ENCODE measurements around the gene NLRP9. TPM values are rescaled to one million over a fixed set of nuclear protein-coding genes. Genes with fewer than 3 reads are reported as not detected.

NLRP9 gene
- total RNA-seq, 1 experiment from 2014 or later, result not detected

GRCh38 chr19:55704494-55705245, 33.5 kb downstream of the NLRP9 start:
- no peak for DNase-seq (ENCODE audit: extremely low read depth, low read depth)

- DNase-seq (ENCODE audit: extremely low read depth, low read depth), result peak; percentile 14
These were observed 34.4 kb downstream of the NLRP9 start for GRCh38 chr19:55703790-55704215.

- DNase-seq (ENCODE audit: extremely low read depth, low read depth), result no peak
These were observed 36.0 kb downstream of the NLRP9 start for GRCh38 chr19:55702131-55702627.

- no peak for DNase-seq (ENCODE audit: extremely low read depth, low read depth)
These were observed 37.4 kb downstream of the NLRP9 start for GRCh38 chr19:55700813-55701212.

- DNase-seq (ENCODE audit: extremely low read depth, low read depth), result no peak
These were observed 39.0 kb downstream of the NLRP9 start for GRCh38 chr19:55699221-55699620.

DNA sequence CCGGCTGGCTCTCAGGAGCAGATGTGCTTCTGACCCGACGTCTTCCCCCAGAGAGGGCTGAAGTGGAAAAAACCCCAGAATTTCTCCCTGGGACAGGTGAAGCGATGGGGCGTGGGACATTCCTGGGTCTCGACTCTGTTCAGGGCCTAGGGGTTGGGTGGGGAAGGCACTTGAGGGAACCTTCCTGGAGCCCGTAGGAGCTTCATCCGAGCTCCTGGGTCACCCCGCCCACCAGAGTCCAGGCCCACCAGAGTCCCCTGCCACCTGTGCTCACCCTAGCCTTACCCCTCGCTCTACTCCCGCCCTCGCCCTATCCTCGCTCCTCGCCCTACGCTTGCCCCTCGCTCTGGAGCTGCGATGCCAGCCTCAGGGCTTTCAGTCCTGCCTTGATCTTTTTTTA, 39.9 kb downstream of the NLRP9 start:
- DNase-seq (ENCODE audit: extremely low read depth, low read depth), result no peak

- DNase-seq (ENCODE audit: extremely low read depth, low read depth), result no peak
These were observed 40.5 kb downstream of the NLRP9 start for GRCh38 chr19:55697698-55698097.

- DNase-seq (ENCODE audit: extremely low read depth, low read depth), result no peak
These were observed 41.1 kb downstream of the NLRP9 start for GRCh38 chr19:55697069-55697440.

- DNase-seq (ENCODE audit: extremely low read depth, low read depth), result no peak
These were observed 41.7 kb downstream of the NLRP9 start for GRCh38 chr19:55696301-55697068.

DNA sequence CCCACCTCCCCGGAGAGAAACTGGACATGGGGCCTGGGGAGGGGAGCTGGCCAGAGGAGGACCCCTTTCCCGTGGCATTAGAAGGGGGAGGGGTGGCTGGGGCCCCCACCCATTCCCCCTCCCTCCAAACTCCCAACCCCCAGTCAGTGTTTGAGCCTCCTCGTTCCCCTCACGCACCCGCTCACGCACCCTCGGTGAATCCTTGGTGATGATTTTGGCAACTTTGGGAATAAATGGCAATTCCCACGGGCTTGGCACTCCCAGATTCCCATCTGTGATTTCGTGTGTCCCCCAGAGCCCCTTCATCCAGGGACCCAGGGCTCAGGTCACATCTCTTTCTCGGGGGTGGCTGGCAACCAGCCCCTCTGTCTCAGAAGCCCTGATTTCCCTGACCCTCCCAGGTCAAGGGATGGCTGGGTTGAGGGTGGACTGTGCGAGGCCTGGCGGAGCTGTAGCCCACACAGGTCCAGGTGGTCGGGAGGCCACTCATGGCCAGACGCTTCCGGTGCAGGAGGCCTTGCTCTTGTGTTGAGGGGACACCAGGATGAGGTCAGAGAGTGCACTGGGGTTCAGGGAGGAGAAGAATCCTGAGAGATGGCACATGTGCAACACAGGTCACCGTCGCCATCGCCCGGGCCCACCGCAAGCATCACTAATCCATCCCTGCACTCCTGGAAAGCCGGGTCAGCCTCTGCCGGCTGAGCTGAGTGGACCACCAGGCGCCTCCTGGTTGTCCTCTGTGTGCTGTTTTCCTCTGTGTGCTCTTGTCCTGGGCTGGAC, 42.5 kb downstream of the NLRP9 start:
- no peak for DNase-seq (ENCODE audit: extremely low read depth, low read depth)

DNA sequence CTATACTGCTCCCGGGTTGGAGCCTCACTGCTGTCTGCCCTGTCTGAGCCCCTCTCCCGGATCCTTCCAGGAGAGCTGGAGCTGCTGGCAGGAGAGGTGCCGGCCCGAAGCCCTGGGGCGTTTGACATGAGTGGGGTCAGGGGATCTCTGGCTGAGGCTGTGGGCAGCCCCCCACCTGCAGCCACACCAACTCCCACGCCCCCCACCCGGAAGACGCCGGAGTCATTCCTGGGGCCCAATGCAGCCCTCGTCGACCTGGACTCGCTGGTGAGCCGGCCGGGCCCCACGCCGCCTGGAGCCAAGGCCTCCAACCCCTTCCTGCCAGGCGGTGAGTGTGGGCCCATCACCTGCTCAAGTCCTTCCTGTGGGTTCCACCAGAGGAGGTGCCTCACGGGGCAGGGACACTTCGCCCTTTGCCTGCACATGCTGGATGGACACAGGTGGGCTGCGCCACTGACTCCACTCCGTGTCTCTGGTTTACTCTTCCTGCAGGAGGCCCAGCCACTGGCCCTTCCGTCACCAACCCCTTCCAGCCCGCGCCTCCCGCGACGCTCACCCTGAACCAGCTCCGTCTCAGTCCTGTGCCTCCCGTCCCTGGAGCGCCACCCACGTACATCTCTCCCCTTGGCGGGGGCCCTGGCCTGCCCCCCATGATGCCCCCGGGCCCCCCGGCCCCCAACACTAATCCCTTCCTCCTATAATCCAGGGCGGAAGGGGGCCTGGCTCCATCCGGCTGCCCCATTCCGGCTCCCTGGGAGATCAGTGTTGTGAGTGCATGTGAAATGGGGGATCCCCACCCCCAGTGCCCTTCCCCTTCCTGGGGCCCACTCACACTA, 43.3 kb downstream of the NLRP9 start:
- no peak for DNase-seq (ENCODE audit: extremely low read depth, low read depth)

DNA sequence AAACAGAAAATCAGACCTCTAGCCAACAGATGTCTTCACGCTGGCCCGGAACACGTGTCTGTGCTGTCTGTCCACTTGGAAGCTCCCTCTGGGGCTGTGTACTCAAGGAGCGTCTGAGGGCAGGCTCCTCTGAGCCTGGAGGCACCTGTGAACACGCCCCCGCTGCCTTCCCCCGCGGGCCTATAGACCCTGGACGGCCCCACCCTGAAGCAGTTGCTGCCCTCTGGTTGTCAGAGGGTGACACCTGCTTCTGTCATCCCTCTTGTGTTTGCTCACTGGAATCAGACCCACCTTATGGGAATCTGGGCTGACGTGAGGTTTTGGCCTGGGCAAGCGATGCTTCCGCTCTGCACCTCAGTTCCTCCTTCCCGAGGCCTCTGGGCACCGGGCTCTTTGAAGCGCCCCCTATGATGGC, 44.0 kb downstream of the NLRP9 start:
- no peak for DNase-seq (ENCODE audit: extremely low read depth, low read depth)

DNA sequence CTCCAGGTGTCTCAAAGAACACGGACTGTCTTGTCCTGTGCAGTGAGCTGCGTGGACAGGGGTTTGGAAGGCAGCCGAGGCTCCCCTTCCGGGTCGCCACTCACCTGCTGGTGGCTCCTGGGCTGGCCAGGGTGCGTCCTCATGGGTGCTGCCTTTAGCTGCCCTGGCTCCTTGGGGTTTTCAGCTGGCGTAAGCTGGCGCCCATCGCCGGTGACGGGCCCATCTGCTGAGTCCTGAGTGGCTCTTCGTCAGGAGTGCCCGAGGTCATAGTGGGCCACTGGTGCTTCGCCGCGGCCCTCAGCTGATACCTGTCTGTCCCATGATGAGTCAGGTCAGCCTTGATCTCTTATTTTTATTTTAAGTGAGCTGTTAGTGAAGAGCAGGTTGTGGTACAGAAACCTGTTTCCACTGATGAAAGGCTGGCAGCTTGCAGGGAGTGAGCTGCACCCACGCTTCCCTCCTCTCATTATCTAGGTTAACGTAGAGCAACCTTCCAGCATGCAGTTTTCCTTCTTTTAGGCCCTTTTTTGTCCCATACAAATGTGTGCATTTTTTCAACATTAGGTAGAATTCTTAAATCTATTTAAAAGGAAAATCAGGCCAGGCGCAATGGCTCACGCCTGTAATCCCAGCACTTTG, 44.7 kb downstream of the NLRP9 start:
- DNase-seq (ENCODE audit: extremely low read depth, low read depth), result no peak

GRCh38 chr19:55692681-55693081, 45.5 kb downstream of the NLRP9 start:
- no peak for DNase-seq (ENCODE audit: extremely low read depth, low read depth)

DNA sequence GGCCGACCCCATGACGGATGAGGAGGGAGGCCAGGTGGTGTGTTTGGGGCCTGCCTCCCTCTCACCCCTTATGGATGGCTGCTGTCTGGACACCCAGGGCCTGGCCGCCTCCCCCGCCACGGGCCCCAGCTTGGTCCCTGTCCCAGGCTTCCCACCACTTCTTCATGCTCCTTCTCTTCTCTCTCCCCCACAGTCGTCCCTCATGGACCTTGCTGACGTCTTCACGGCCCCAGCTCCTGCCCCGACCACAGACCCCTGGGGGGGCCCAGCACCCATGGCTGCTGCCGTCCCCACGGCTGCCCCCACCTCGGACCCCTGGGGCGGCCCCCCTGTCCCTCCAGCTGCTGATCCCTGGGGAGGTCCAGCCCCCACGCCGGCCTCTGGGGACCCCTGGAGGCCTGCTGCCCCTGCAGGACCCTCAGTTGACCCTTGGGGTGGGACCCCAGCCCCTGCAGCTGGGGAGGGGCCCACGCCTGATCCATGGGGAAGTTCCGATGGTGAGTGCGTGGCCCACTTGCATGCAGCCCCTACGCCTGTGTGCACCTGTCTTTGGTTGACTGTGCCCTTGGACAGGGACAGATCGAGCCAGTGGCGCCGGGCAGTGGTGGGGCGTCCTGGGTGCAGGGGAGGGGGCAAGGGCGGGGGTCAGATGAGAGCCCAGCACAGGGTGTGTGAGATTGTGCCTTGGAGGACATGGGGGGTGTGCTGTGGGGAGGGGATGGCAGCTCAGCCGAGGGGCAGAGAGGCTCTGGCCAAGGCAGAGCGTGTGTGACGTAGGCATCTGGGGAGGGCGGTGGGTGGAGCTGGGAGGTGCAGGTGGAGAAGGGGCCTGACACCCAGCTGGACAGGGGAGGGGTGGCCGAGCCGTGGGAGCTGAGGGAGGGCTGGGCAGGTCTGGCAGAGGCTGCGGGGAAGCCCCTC, 46.4 kb downstream of the NLRP9 start:
- DNase-seq (ENCODE audit: extremely low read depth, low read depth), result no peak

DNA sequence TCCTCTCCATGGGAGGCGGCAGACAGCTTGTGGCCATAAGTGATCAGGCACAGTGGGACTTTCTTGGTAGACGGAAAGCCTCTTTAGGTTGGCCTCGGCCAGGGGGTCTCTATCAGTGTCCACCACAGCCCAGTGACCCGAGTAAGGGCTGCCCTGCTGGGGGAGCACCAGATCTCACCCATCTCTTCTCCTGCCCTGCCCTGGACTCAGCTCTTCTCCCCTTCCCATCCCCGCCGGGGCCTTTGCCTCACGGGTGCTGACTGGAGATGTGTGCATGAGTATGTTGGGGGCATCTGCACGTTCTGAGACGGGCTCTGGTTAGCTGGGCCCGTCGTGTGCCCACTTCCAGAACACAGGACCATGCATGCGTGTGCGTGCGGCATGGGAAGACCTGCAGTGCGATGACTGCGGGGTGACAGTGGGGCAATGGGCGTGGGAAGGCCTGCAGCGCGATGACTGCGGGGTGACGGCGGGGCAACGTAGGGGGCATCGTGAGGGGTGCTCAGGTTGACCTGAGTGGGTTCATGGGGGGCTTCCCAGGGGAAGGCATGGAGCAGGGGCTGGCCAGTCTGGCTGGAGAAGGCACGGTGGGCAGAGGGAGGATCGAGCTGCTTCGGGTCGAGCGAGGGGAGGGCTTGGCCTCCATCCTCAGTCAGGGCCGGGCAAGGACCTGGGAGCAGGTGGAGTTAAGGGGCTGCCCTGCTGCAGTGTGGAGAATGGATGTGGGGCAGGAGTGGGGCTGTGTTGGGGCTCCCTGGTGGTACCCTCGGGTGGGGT, 47.2 kb downstream of the NLRP9 start:
- no peak for DNase-seq (ENCODE audit: extremely low read depth, low read depth)

- no peak for DNase-seq (ENCODE audit: extremely low read depth, low read depth)
These were observed 48.0 kb downstream of the NLRP9 start for GRCh38 chr19:55690109-55690768.

Measured in NCI-H460 (cell line).